ENCODE data around the gene NGEF.

- TF ChIP-seq EZH2 (IDR thresholded peaks at IDR 0.05; ENCODE audit: low read length, missing control alignments): no peak
- TF ChIP-seq CTCF (conservative IDR thresholded peaks at IDR 0.05 in 1 of 2, IDR thresholded peaks at IDR 0.05 in 1 of 2; ENCODE audit: low read depth in 1 of 2, low read length in 2 of 2): no peak
Measured at GRCh38 chr2:232951891-232952290, 61.2 kb downstream of the NGEF start.

All from fibroblast of lung (primary cell).